DND-41 (cell line): ENCODE data around the gene SCPEP1.

Experiments used
- ATAC-seq: fragments of 200-7000 bp; cut with Tn5 transposase; 3 replicates; pipeline ENCODE4 v1.9.1; 2021; ENCODE audit warnings: low read depth; ENCODE audit not compliant: insufficient read depth
- DNase-seq: peaks from one replicate; pipeline ENCODE4 v3.0.0-alpha.2; 2020
- H2AFZ ChIP-seq: 2 replicates; pipeline ENCODE4 v1.6.0; 2012; ENCODE audit warnings: low read depth, low read length
- H3K27ac ChIP-seq: 2 replicates; pipeline ENCODE4 v1.5.1; 2012; ENCODE audit warnings: low read length, inconsistent platforms
- H3K27me3 ChIP-seq: fragments of 200-600 bp; sonication (generic); 2 replicates; pipeline ENCODE4 v1.6.0; 2012; ENCODE audit warnings: low read length, mild to moderate bottlenecking, inconsistent platforms; ENCODE audit not compliant: insufficient read depth, poor library complexity
- H3K36me3 ChIP-seq: 2 replicates; pipeline ENCODE4 v1.5.1; 2012; ENCODE audit warnings: low read length, inconsistent platforms; ENCODE audit not compliant: insufficient read depth
- H3K4me1 ChIP-seq: 2 replicates; pipeline ENCODE4 v1.5.1; 2012; ENCODE audit warnings: mild to moderate bottlenecking, low read length; ENCODE audit not compliant: insufficient read depth
- H3K4me2 ChIP-seq: 2 replicates; pipeline ENCODE4 v1.6.0; 2012; ENCODE audit warnings: mild to moderate bottlenecking, moderate library complexity, low read length, inconsistent platforms; ENCODE audit not compliant: insufficient read depth
- H3K4me3 ChIP-seq, 2 experiments: fragments of 200-600 bp in 1 of 2; shearing (Covaris generic) in 1 of 2; 2 replicates each; pipeline ENCODE4 v1.5.1; 2012 to 2016; ENCODE audit warnings: inconsistent platforms in 2 of 2, low read length in 2 of 2, mild to moderate bottlenecking in 2 of 2, low read depth in 1 of 2, moderate library complexity in 1 of 2
- H3K79me2 ChIP-seq: 2 replicates; pipeline ENCODE4 v1.6.0; 2012; ENCODE audit warnings: low read length, inconsistent platforms; ENCODE audit not compliant: insufficient read depth
- H3K9ac ChIP-seq: 2 replicates; pipeline ENCODE4 v1.6.0; 2012; ENCODE audit warnings: low read depth, mild to moderate bottlenecking, inconsistent platforms, low read length, moderate library complexity
- H3K9me3 ChIP-seq: 2 replicates; pipeline ENCODE4 v1.5.1; 2012; ENCODE audit warnings: low read length, moderate library complexity, mild to moderate bottlenecking, inconsistent platforms; ENCODE audit not compliant: insufficient read depth, severe bottlenecking
- H4K20me1 ChIP-seq: 2 replicates; pipeline ENCODE4 v1.6.0; 2012; ENCODE audit warnings: low read length; ENCODE audit not compliant: insufficient read depth
- CTCF ChIP-seq: IDR thresholded peaks from 2 replicates; pipeline ENCODE4 v1.5.1; 2012; ENCODE audit warnings: borderline replicate concordance, low read length, moderate library complexity, mild to moderate bottlenecking; ENCODE audit not compliant: poor library complexity, severe bottlenecking; ENCODE audit errors: extremely low read depth
- EZH2 ChIP-seq: IDR thresholded peaks from 3 replicates; pipeline ENCODE4 v1.6.1; 2012; ENCODE audit warnings: borderline replicate concordance, low read depth, mild to moderate bottlenecking, moderate library complexity, low read length, inconsistent platforms; ENCODE audit not compliant: severe bottlenecking

SCPEP1 gene

GRCh38 chr17:56994009-56994792 is 16.3 kb downstream of the SCPEP1 start:
- no peaks in the 10 kb centered on the region for H3K9me3 ChIP-seq
- H3K27ac ChIP-seq = no peak overlapping the region
- H3K79me2 ChIP-seq = no peaks in the 10 kb centered on the region
- H2AFZ ChIP-seq = no peak overlapping the region
- H3K4me3 ChIP-seq = no peak overlapping the region
- no peak for DNase-seq
- TF ChIP-seq EZH2 (no peak), CTCF (no peak)
- H3K36me3 ChIP-seq = peaks cover 28% of the 10 kb centered on the region; the same call in 1 of the 2 replicates
- H3K4me1 ChIP-seq = no peaks in the 10 kb centered on the region
- H3K27me3 ChIP-seq = no peaks in the 10 kb centered on the region
- no peak overlapping the region for H3K9ac ChIP-seq
- no peaks in the 10 kb centered on the region for H4K20me1 ChIP-seq
- ATAC-seq = no peak
- no peak overlapping the region for H3K4me2 ChIP-seq

DNA sequence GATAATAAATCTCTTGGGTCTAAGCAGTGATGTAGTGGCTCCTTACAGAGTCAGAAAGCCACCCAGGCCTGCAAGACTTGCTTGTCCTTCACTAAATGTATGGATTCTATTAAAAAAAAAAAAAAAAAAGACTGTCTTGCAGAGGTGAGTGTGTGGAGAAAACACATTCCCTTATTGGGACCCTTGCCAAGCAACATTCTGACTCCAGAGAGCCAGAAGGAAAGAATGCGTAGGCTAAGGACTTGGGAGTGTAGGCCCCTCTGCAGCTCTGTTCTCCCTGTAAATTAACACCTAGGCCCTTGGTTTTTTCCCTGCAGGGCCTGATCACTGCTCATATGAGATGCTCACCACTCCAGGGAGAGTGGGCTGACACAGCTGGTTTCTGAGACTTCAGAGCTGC is 17.8 kb downstream of the SCPEP1 start:
- Histone ChIP-seq H3K27ac (no peak overlapping the region), H3K4me2 (no peak overlapping the region), H2AFZ (no peak overlapping the region), H3K9me3 (no peaks in the 10 kb centered on the region), H3K27me3 (no peaks in the 10 kb centered on the region), H3K9ac (no peak overlapping the region), H3K4me3 (no peak overlapping the region), H3K4me1 (no peaks in the 10 kb centered on the region), H3K36me3 (peaks cover 33% of the 10 kb centered on the region; the same call in 1 of the 2 replicates), H3K79me2 (no peaks in the 10 kb centered on the region), H4K20me1 (no peaks in the 10 kb centered on the region)
- DNase-seq (no peak), ATAC-seq (no peak)
- TF ChIP-seq CTCF = no peak
- no peak for TF ChIP-seq EZH2

DNA sequence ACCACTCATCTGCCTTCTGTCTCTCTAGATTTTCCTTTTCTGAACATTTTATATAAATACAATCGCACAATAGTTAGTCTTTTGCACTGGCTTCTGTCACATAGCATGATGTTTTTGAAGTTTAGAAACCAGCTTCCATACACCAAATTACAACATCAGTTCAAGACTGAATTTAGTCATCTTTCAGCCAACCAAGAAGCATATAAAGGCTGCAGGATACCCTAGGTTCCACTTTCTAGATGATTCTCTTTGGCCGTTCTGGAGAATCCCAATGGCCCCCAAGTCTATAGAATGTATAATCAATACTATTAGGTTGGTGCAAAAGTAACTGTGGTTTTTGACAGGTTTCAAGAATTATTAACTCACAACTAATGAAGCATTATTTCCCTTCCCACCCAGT is 19.4 kb downstream of the SCPEP1 start:
- H2AFZ ChIP-seq = no peak overlapping the region

More for the DNA sequence above, 19.4 kb downstream of the SCPEP1 start:
- Histone ChIP-seq H3K27me3 (no peaks in the 10 kb centered on the region), H4K20me1 (no peaks in the 10 kb centered on the region), H3K4me2 (no peak overlapping the region), H3K4me3 (no peak overlapping the region), H3K36me3 (peaks cover 42% of the 10 kb centered on the region; the same call in 1 of the 2 replicates), H3K79me2 (no peaks in the 10 kb centered on the region), H3K4me1 (no peaks in the 10 kb centered on the region), H3K27ac (no peak overlapping the region), H3K9me3 (no peaks in the 10 kb centered on the region), H3K9ac (no peak overlapping the region)
- no peak for ATAC-seq
- DNase-seq = no peak
- TF ChIP-seq CTCF (no peak), EZH2 (no peak)
